ENCODE measurements around the gene CSF2RB.

- TF ChIP-seq CTCF (IDR thresholded peaks at IDR 0.05; ENCODE audit: borderline replicate concordance, extremely low read depth, low read length, poor library complexity, severe bottlenecking) = no peak
- TF ChIP-seq EZH2 (IDR thresholded peaks at IDR 0.05; ENCODE audit: borderline replicate concordance, low read depth, low read length, severe bottlenecking) = no peak
Observed at GRCh38 chr22:36938886-36939285, 25.5 kb downstream of the CSF2RB start.
